ENCODE measurements around the gene NECAB2.

GRCh38 chr16:84040226-84040822, 72.3 kb downstream of the NECAB2 start:
- no peak for TF ChIP-seq CBX8 (IDR thresholded peaks at IDR 0.05)
- no peak for TF ChIP-seq RCOR1 (IDR thresholded peaks at IDR 0.05; ENCODE audit: low read depth, low read length)
- TF ChIP-seq MAX (IDR thresholded peaks at IDR 0.05): no peak
- no peak for TF ChIP-seq PHF8 (IDR thresholded peaks at IDR 0.05; ENCODE audit: borderline replicate concordance, low read depth)
- no peak for TF ChIP-seq TP53 (CRISPR knock-in tag; IDR thresholded peaks at IDR 0.05)

Data from A549 (cell line).